Epithelial cell of proximal tubule (primary cell): ENCODE results near the gene SCAPER. TPM values are rescaled to one million over a fixed set of nuclear protein-coding genes. Genes with fewer than 3 reads are reported as not detected.
"Not testable (repeated sequence)": the region's sequence is repeated elsewhere in the genome, so short reads cannot be mapped to it uniquely, and the experiment has no call there.

ENCODE experiments used
- DNase-seq: peaks from one replicate; pipeline ENCODE4 v3.0.0-alpha.2; 2011; ENCODE audit warnings: low read depth
- H3K4me3 ChIP-seq: 2 replicates; pipeline ENCODE4 v1.5.1; 2011; ENCODE audit warnings: low read depth, mild to moderate bottlenecking, low read length
- CTCF ChIP-seq: conservative IDR thresholded peaks from 2 replicates; pipeline ENCODE4 v1.5.1; 2012; ENCODE audit warnings: low read depth, mild to moderate bottlenecking, low read length
- total RNA-seq: library from RNA; depleted of rRNA; stranded (reverse); fragments of >200 nt; gene quantifications from 2 replicates; pipeline ENCODE4 v1.2.3, GENCODE V29; 2015

The SCAPER gene
- total RNA-seq, 1 donor from 2014 or later = 13.3 TPM

GRCh38 chr15:76714950-76715349 is 190.2 kb downstream of the SCAPER start:
- TF ChIP-seq CTCF = no peak
- no peak overlapping the region for H3K4me3 ChIP-seq
- DNase-seq = no peak

- TF ChIP-seq CTCF = no peak
- DNase-seq = no peak
- no peak overlapping the region for H3K4me3 ChIP-seq
Measured at GRCh38 chr15:76711351-76711827, 193.8 kb downstream of the SCAPER start.

GRCh38 chr15:76704032-76704431 is 201.1 kb downstream of the SCAPER start:
- H3K4me3 ChIP-seq, DNase-seq: not testable (repeated sequence)

GRCh38 chr15:76696840-76697239 is 208.3 kb downstream of the SCAPER start:
- no peak for TF ChIP-seq CTCF
- H3K4me3 ChIP-seq = no peak overlapping the region
- no peak for DNase-seq

GRCh38 chr15:76692546-76692945 is 212.6 kb downstream of the SCAPER start:
- not testable (repeated sequence) for H3K4me3 ChIP-seq, DNase-seq

- not testable (repeated sequence) for DNase-seq, H3K4me3 ChIP-seq
Measured at GRCh38 chr15:76687592-76687991, 217.5 kb downstream of the SCAPER start.

GRCh38 chr15:76684002-76684401 is 221.1 kb downstream of the SCAPER start:
- no peak for TF ChIP-seq CTCF
- H3K4me3 ChIP-seq = no peak overlapping the region
- DNase-seq = no peak

- DNase-seq = no peak
- no peak for TF ChIP-seq CTCF
- no peak overlapping the region for H3K4me3 ChIP-seq
Measured at GRCh38 chr15:76682833-76683232, 222.3 kb downstream of the SCAPER start.

- TF ChIP-seq CTCF = no peak
- no peak for DNase-seq
- no peak overlapping the region for H3K4me3 ChIP-seq
Measured at GRCh38 chr15:76682259-76682658, 222.9 kb downstream of the SCAPER start.
